Measurements from ENCODE around the gene RAD51B. TPM values are rescaled to one million over a fixed set of nuclear protein-coding genes. Genes with fewer than 3 reads are reported as not detected.

The RAD51B gene
- total RNA-seq, 1 experiment from 2014 or later = 14.2 TPM

GRCh38 chr14:68771631-68772030 lies 952.1 kb downstream of the RAD51B start:
- no peak overlapping the region for H3K27ac Mint-ChIP-seq
- POLR2A ChIA-PET = interaction anchor here (1.8 kb wide), 1 partner anchor 9 kb away, joined by 4 read pairs; no protein-coding TSS in a partner anchor
- no peaks in the 10 kb centered on the region; the same call in 1 of the 2 replicates for H3K9me3 Mint-ChIP-seq
- no peak for DNase-seq (ENCODE audit: low spot score)
- H3K27me3 Mint-ChIP-seq (ENCODE audit: low read depth) = no peaks in the 10 kb centered on the region; the same call in 1 of the 2 replicates
- no peak for TF ChIP-seq GTF2I (CRISPR knock-in tag; conservative IDR thresholded peaks at IDR 0.05)
- TF ChIP-seq STAT6 (CRISPR knock-in tag; conservative IDR thresholded peaks at IDR 0.05; ENCODE audit: low read depth) = no peak
- no peak for TF ChIP-seq ATF6 (CRISPR knock-in tag; IDR thresholded peaks at IDR 0.05)
- no peak for TF ChIP-seq FOXJ3 (CRISPR knock-in tag; IDR thresholded peaks at IDR 0.05; ENCODE audit: borderline replicate concordance)
- no peak for TF ChIP-seq ESRRA (CRISPR knock-in tag; IDR thresholded peaks at IDR 0.05; ENCODE audit: borderline replicate concordance)
- no peak for TF ChIP-seq AFF4 (CRISPR knock-in tag; IDR thresholded peaks at IDR 0.05; ENCODE audit: borderline replicate concordance)
- TF ChIP-seq MAX (CRISPR knock-in tag; IDR thresholded peaks at IDR 0.05) = no peak
- no peak for TF ChIP-seq TEAD4 (CRISPR knock-in tag; IDR thresholded peaks at IDR 0.05)
- TF ChIP-seq ZNF263 (CRISPR knock-in tag; IDR thresholded peaks at IDR 0.05; ENCODE audit: low read depth) = no peak
- TF ChIP-seq NFE2L1 (CRISPR knock-in tag; IDR thresholded peaks at IDR 0.05) = no peak
- no peak for TF ChIP-seq ZNF512 (CRISPR knock-in tag; IDR thresholded peaks at IDR 0.05; ENCODE audit: borderline replicate concordance)
- no peak overlapping the region for H3K4me3 Mint-ChIP-seq
- H3K36me3 Mint-ChIP-seq = no peaks in the 10 kb centered on the region
- no peak for ATAC-seq
- CTCF ChIA-PET = interaction anchor here (0.9 to 1.1 kb wide), 2 partner anchors 53 to 72 kb away, joined by 3 to 4 read pairs; no protein-coding TSS in a partner anchor
- H3K4me1 Mint-ChIP-seq = peaks cover 5% of the 10 kb centered on the region

GRCh38 chr14:68772761-68773381 lies 953.3 kb downstream of the RAD51B start:
- Mint-ChIP-seq H3K9me3 (no peaks in the 10 kb centered on the region; the same call in 1 of the 2 replicates), H3K4me3 (no peak overlapping the region), H3K36me3 (no peaks in the 10 kb centered on the region), H3K27me3 (ENCODE audit: low read depth) (no peaks in the 10 kb centered on the region; the same call in 1 of the 2 replicates), H3K27ac (no peak overlapping the region), H3K4me1 (peaks cover 2% of the 10 kb centered on the region)
- ChIA-PET POLR2A (no interaction called here), CTCF (interaction anchor here (0.6 kb wide), 1 partner anchor 71 kb away, joined by 3 read pairs; no protein-coding TSS in a partner anchor)
- DNase-seq (ENCODE audit: low spot score) (no peak), ATAC-seq (no peak)
- TF ChIP-seq MXD4 (CRISPR knock-in tag; IDR thresholded peaks at IDR 0.05; ENCODE audit: borderline replicate concordance) (no peak), SMAD4 (CRISPR knock-in tag; IDR thresholded peaks at IDR 0.05) (no peak), ATF6 (CRISPR knock-in tag; IDR thresholded peaks at IDR 0.05) (no peak), ZNF317 (CRISPR knock-in tag; IDR thresholded peaks at IDR 0.05; ENCODE audit: borderline replicate concordance, low read depth) (no peak), SOX15 (CRISPR knock-in tag; IDR thresholded peaks at IDR 0.05) (no peak)
